Hair follicle dermal papilla cell (primary cell): ENCODE measurements around the gene MORN2. TPM values are rescaled to one million over a fixed set of nuclear protein-coding genes. Genes with fewer than 3 reads are reported as not detected.

ENCODE experiments used
- small RNA-seq: library from RNA; depleted of rRNA; stranded (forward); fragments of <200 nt; gene quantifications from one replicate; pipeline ENCODE3, GENCODE V24; 2012
- total RNA-seq: library from RNA; depleted of rRNA; stranded (reverse); fragments of >200 nt; gene quantifications from 2 replicates; pipeline ENCODE4 v1.2.3, GENCODE V29; 2012

The MORN2 gene
- 10.4 and 16.4 TPM in 2 replicates for total RNA-seq

GRCh38 chr2:38875576-38876367 is at the start of gene MORN2, which contains the start of gene DHX57:
TSS of gene MORN2 (plus strand) at chr2:38875976.
TSS of gene DHX57 (minus strand) at chr2:38875934. CDS start at chr2:38868405, 7,529 bp downstream.

GRCh38 chr2:38889575-38889974 is 13.8 kb downstream of the MORN2 start, which contains the start of gene ARHGEF33:
TSS of gene ARHGEF33 (plus strand) at chr2:38889875. CDS start at chr2:38919448, 29,573 bp downstream.

Small RNAs within 50 kb of the gene (small RNA-seq; reads per million reads assigned to genes)
- gene RNU6-851P: not detected

Other genes with a start within 250 kb of the MORN2 start
- 12.4 and 13.5 TPM in 2 replicates for gene GALM, start 209.9 kb upstream of the MORN2 start, total RNA-seq
- 76.6 and 82.3 TPM in 2 replicates for gene SRSF7, start 124.6 kb upstream of the MORN2 start, total RNA-seq
- 3.9 and 6.2 TPM in 2 replicates for gene GEMIN6, start 97.8 kb upstream of the MORN2 start, total RNA-seq
- gene DHX57, start within 50 bp of the MORN2 start, total RNA-seq: 17.5 and 22.7 TPM in 2 replicates
- gene ARHGEF33, start 13.9 kb downstream of the MORN2 start, total RNA-seq: 0.32 and 0.61 TPM in 2 replicates
- 30.0 and 34.7 TPM in 2 replicates for gene SOS1, start 245.1 kb downstream of the MORN2 start, total RNA-seq